ENCODE data around the gene GTF2I. TPM values are rescaled to one million over a fixed set of nuclear protein-coding genes. Genes with fewer than 3 reads are reported as not detected.
"Not testable (repeated sequence)": the region's sequence is repeated elsewhere in the genome, so short reads cannot be mapped to it uniquely, and the experiment has no call there.

GTF2I gene
- total and polyA plus RNA-seq, 7 experiments from 2014 or later = 51.1 to 177 (median 140) TPM

DNA sequence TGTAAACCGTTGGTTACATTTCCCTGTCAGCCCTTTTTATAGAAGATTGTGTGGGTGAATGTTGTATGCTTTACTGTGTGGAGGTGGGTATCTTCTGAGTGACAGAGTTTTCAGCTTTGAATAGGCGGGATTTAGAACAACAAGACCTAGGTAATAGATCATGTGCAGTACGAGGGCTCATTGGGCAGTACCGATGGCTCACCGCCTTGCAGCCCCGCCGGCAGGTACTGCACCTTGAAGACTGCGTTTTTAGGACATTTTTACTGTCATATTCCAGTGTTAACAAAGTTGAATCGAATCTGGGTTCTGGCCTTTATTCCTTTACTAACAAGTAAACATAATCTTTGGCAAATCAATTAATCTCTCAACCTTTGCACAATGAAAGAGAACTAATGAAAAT, 60.4 kb downstream of the GTF2I start:
- H3K27ac Mint-ChIP-seq = peak overlapping the region in 7 of 9 donors; percentile 10 to 91 (median 51)
- no peak overlapping the region for H3K4me3 Mint-ChIP-seq
- intact Hi-C loops (cut with micrococcal nuclease) = loop anchor here in 1 of 2 donors (10.0 kb wide), 1 partner anchor 93 kb away; no protein-coding TSS in a partner anchor
- Histone ChIP-seq H3K4me3 (ENCODE audit: low read length) (no peak overlapping the region), H3K27me3 (ENCODE audit: control insufficient read depth in 2 of 2, insufficient read depth in 2 of 2, low read length in 2 of 2) (no peaks in the 10 kb centered on the region), H3K27ac (ENCODE audit: low read depth, low read length) (no peak overlapping the region), H3K36me3 (ENCODE audit: control insufficient read depth in 2 of 3, insufficient read depth in 3 of 3, low read length in 3 of 3) (peaks cover 0 to 62% (median under 1%) of the 10 kb centered on the region in 3 experiments), H3K4me1 (ENCODE audit: control insufficient read depth in 2 of 2, insufficient read depth in 2 of 2, low read length in 2 of 2) (no peaks in the 10 kb centered on the region), H3K9me3 (ENCODE audit: control insufficient read depth in 2 of 3, low read length in 3 of 3) (no peaks in the 10 kb centered on the region)
- peaks cover 0 to 8% (median 6%) of the 10 kb centered on the region in 7 donors for H3K4me1 Mint-ChIP-seq
- DNase-seq (no peak), ATAC-seq (no peak)
- no peaks in the 10 kb centered on the region for H3K27me3 Mint-ChIP-seq
- peaks cover 12 to 42% (median 26%) of the 10 kb centered on the region in 5 donors for H3K36me3 Mint-ChIP-seq
- POLR2A ChIA-PET = no interaction called here
- peaks cover 0 to 6% (median 2%) of the 10 kb centered on the region in 11 donors for H3K9me3 Mint-ChIP-seq
- CTCF ChIA-PET = no interaction called here

DNA sequence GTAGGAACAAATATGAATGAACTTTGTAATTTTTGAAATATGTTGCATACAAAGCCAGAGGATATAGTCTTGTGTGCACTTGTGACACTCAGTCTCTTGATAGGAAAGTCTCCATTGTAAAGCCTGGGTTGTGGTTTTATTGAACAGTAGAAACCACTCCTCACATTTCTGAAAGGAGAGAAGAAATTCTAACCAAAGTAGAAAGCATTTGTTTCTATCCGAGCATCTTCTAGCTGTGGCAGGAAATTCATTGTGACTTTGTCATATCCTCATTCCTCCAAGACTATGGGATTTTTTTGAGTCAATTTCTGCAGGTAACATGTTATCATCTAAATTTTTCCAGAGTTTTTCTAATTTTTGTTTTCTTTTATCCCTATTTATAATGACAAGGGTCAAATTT, 60.8 kb downstream of the GTF2I start:
- ChIA-PET CTCF (no interaction called here), POLR2A (no interaction called here)
- no peak overlapping the region for H3K4me3 Mint-ChIP-seq
- intact Hi-C loops (cut with micrococcal nuclease) = loop anchor here in 1 of 2 donors (10.0 kb wide), 1 partner anchor 94 kb away; no protein-coding TSS in a partner anchor
- H3K4me1 Mint-ChIP-seq = peaks cover 0 to 8% (median 6%) of the 10 kb centered on the region in 7 donors
- no peak overlapping the region for H3K4me3 ChIP-seq (ENCODE audit: low read length)
- H3K27ac ChIP-seq (ENCODE audit: low read depth, low read length) = no peak overlapping the region
- H3K27ac Mint-ChIP-seq = peak overlapping the region in 6 of 9 donors; percentile 19 to 74 (median 55)
- DNase-seq = no peak
- H3K36me3 ChIP-seq (ENCODE audit: control insufficient read depth in 2 of 3, insufficient read depth in 3 of 3, low read length in 3 of 3) = peaks cover 0 to 58% (median 0%) of the 10 kb centered on the region in 3 experiments
- H3K27me3 Mint-ChIP-seq = no peaks in the 10 kb centered on the region
- no peaks in the 10 kb centered on the region for H3K4me1 ChIP-seq (ENCODE audit: control insufficient read depth in 2 of 2, insufficient read depth in 2 of 2, low read length in 2 of 2)
- peaks cover 0 to 5% (median 1%) of the 10 kb centered on the region in 11 donors for H3K9me3 Mint-ChIP-seq
- ATAC-seq = no peak
- H3K9me3 ChIP-seq (ENCODE audit: control insufficient read depth in 2 of 3, low read length in 3 of 3) = no peaks in the 10 kb centered on the region
- H3K27me3 ChIP-seq (ENCODE audit: control insufficient read depth in 2 of 2, insufficient read depth in 2 of 2, low read length in 2 of 2) = no peaks in the 10 kb centered on the region
- H3K36me3 Mint-ChIP-seq = peaks cover 11 to 39% (median 24%) of the 10 kb centered on the region in 5 donors

DNA sequence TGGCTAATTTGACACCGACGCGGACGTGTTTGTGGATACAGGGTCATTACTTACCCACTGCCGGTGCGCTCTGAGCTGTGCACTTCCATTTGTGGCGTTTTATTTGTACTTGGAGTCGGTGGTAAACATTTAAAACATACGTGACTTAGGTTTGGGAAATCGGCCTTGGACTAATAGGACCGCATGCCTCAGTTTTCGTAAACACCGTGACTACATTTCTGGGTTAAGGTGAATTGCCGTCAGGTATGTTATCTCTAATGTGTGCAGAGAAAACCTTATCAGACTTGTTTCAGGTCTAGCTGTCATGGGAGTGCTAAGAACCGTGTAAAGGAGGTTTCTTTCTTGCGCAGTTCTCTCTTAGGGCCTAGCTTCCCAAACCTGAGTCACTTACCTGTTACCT, 64.6 kb downstream of the GTF2I start:
- no peak for DNase-seq
- no peak overlapping the region for H3K27ac Mint-ChIP-seq
- H3K36me3 ChIP-seq (ENCODE audit: control insufficient read depth in 2 of 3, insufficient read depth in 3 of 3, low read length in 3 of 3) = peaks cover 0 to 40% (median 0%) of the 10 kb centered on the region in 3 experiments
- peaks cover 5 to 29% (median 11%) of the 10 kb centered on the region in 5 donors for H3K36me3 Mint-ChIP-seq
- intact Hi-C loops (cut with micrococcal nuclease) = no loop called here
- no peaks in the 10 kb centered on the region for H3K9me3 ChIP-seq (ENCODE audit: control insufficient read depth in 2 of 3, low read length in 3 of 3)
- peaks cover 0 to 2% (median 0%) of the 10 kb centered on the region in 11 donors for H3K9me3 Mint-ChIP-seq
- no peak overlapping the region for H3K27ac ChIP-seq (ENCODE audit: low read depth, low read length)
- no peaks in the 10 kb centered on the region for H3K27me3 ChIP-seq (ENCODE audit: control insufficient read depth in 2 of 2, insufficient read depth in 2 of 2, low read length in 2 of 2)
- ChIA-PET POLR2A (no interaction called here), CTCF (no interaction called here)
- no peak overlapping the region for H3K4me3 Mint-ChIP-seq
- peaks cover 0 to 17% (median 11%) of the 10 kb centered on the region in 7 donors for H3K4me1 Mint-ChIP-seq
- no peak overlapping the region for H3K4me3 ChIP-seq (ENCODE audit: low read length)
- no peaks in the 10 kb centered on the region for H3K27me3 Mint-ChIP-seq
- H3K4me1 ChIP-seq (ENCODE audit: control insufficient read depth in 2 of 2, insufficient read depth in 2 of 2, low read length in 2 of 2) = no peaks in the 10 kb centered on the region
- no peak for ATAC-seq

GRCh38 chr7:74725840-74726239, 68.3 kb downstream of the GTF2I start:
- peaks cover 0 to 15% (median 7%) of the 10 kb centered on the region in 5 donors for H3K36me3 Mint-ChIP-seq
- peaks cover 0 to 9% (median 5%) of the 10 kb centered on the region in 7 donors for H3K4me1 Mint-ChIP-seq
- Histone ChIP-seq H3K4me1 (ENCODE audit: control insufficient read depth in 2 of 2, insufficient read depth in 2 of 2, low read length in 2 of 2) (no peaks in the 10 kb centered on the region), H3K27me3 (ENCODE audit: control insufficient read depth in 2 of 2, insufficient read depth in 2 of 2, low read length in 2 of 2) (no peaks in the 10 kb centered on the region), H3K9me3 (ENCODE audit: control insufficient read depth in 2 of 3, low read length in 3 of 3) (no peaks in the 10 kb centered on the region), H3K27ac (ENCODE audit: low read depth, low read length) (no peak overlapping the region), H3K36me3 (ENCODE audit: control insufficient read depth in 2 of 3, insufficient read depth in 3 of 3, low read length in 3 of 3) (peaks cover 0 to 16% (median 0%) of the 10 kb centered on the region in 3 experiments), H3K4me3 (ENCODE audit: low read length) (no peak overlapping the region)
- no peak overlapping the region for H3K4me3 Mint-ChIP-seq
- intact Hi-C loops (cut with micrococcal nuclease) = no loop called here
- no peaks in the 10 kb centered on the region for H3K9me3 Mint-ChIP-seq
- POLR2A ChIA-PET = interaction anchor here (0.7 kb wide), 1 partner anchor 56 kb away, joined by 5 read pairs; no protein-coding TSS in a partner anchor
- H3K27ac Mint-ChIP-seq = peak overlapping the region in 4 of 9 donors; percentile 23 to 64 (median 48)
- no peaks in the 10 kb centered on the region for H3K27me3 Mint-ChIP-seq
- DNase-seq = no peak
- CTCF ChIA-PET = interaction anchor here (0.7 kb wide), 1 partner anchor 300 kb away, joined by 3 read pairs; no protein-coding TSS in a partner anchor
- no peak for ATAC-seq

GRCh38 chr7:74726309-74727101, 69.0 kb downstream of the GTF2I start:
- CTCF ChIA-PET = no interaction called here

GRCh38 chr7:74728686-74729085, 71.2 kb downstream of the GTF2I start:
- H3K27me3 Mint-ChIP-seq; DNase-seq; H3K27me3 ChIP-seq (ENCODE audit: control insufficient read depth in 2 of 2, insufficient read depth in 2 of 2, low read length in 2 of 2); H3K4me3 ChIP-seq (ENCODE audit: low read length); H3K4me1 Mint-ChIP-seq; intact Hi-C loops (cut with micrococcal nuclease); H3K4me3 Mint-ChIP-seq; ATAC-seq; H3K27ac Mint-ChIP-seq; H3K36me3 ChIP-seq (ENCODE audit: control insufficient read depth in 2 of 3, insufficient read depth in 3 of 3, low read length in 3 of 3); H3K9me3 ChIP-seq (ENCODE audit: control insufficient read depth in 2 of 3, low read length in 3 of 3); POLR2A ChIA-PET; H3K36me3 Mint-ChIP-seq; H3K27ac ChIP-seq (ENCODE audit: low read depth, low read length); H3K4me1 ChIP-seq (ENCODE audit: control insufficient read depth in 2 of 2, insufficient read depth in 2 of 2, low read length in 2 of 2); H3K9me3 Mint-ChIP-seq: not testable (repeated sequence)
- CTCF ChIA-PET = interaction anchor here (0.7 kb wide), 1 partner anchor 811 kb away, joined by 3 read pairs; no protein-coding TSS in a partner anchor

More at GRCh38 chr7:74726309-74727101, 69.0 kb downstream of the GTF2I start:
- POLR2A ChIA-PET = interaction anchor here (0.7 kb wide), 1 partner anchor 57 kb away, joined by 5 read pairs; no protein-coding TSS in a partner anchor
- ATAC-seq = no peak
- peaks cover 0 to 9% (median 5%) of the 10 kb centered on the region in 7 donors for H3K4me1 Mint-ChIP-seq
- H3K4me3 ChIP-seq (ENCODE audit: low read length) = no peak overlapping the region
- intact Hi-C loops (cut with micrococcal nuclease) = no loop called here
- H3K36me3 ChIP-seq (ENCODE audit: control insufficient read depth in 2 of 3, insufficient read depth in 3 of 3, low read length in 3 of 3) = peaks cover 0 to 12% (median 0%) of the 10 kb centered on the region in 3 experiments
- H3K4me3 Mint-ChIP-seq = no peak overlapping the region
- peak overlapping the region in 4 of 9 donors; percentile 9 to 64 (median 48) for H3K27ac Mint-ChIP-seq
- no peak overlapping the region for H3K27ac ChIP-seq (ENCODE audit: low read depth, low read length)
- H3K27me3 ChIP-seq (ENCODE audit: control insufficient read depth in 2 of 2, insufficient read depth in 2 of 2, low read length in 2 of 2) = no peaks in the 10 kb centered on the region
- DNase-seq = no peak
- H3K4me1 ChIP-seq (ENCODE audit: control insufficient read depth in 2 of 2, insufficient read depth in 2 of 2, low read length in 2 of 2) = no peaks in the 10 kb centered on the region
- H3K9me3 Mint-ChIP-seq = no peaks in the 10 kb centered on the region
- no peaks in the 10 kb centered on the region for H3K27me3 Mint-ChIP-seq
- H3K9me3 ChIP-seq (ENCODE audit: control insufficient read depth in 2 of 3, low read length in 3 of 3) = no peaks in the 10 kb centered on the region
- H3K36me3 Mint-ChIP-seq = peaks cover 0 to 14% (median 7%) of the 10 kb centered on the region in 5 donors

Measured in naive thymus-derived CD4-positive, alpha-beta T cell (primary cell).